Lower leg skin (tissue), 4 donors: ENCODE measurements around the gene RHOG. TPM values are rescaled to one million over a fixed set of nuclear protein-coding genes. Genes with fewer than 3 reads are reported as not detected.
"Not testable (repeated sequence)": the region's sequence is repeated elsewhere in the genome, so short reads cannot be mapped to it uniquely, and the experiment has no call there.

Experiments used
- DNase-seq, 2 donors: peaks; one replicate each; pipeline ENCODE4 v3.0.0-alpha.2; 2019; ENCODE audit warnings: low spot score in 2 of 2
- H3K4me3 ChIP-seq: fragments of 200-600 bp; sonication (generic); 2 replicates; pipeline ENCODE4 v1.5.1; 2017; ENCODE audit warnings: mild to moderate bottlenecking, low read depth; ENCODE audit not compliant: poor library complexity, severe bottlenecking
- CTCF ChIP-seq, 3 donors: fragments of 450-650 bp; IDR thresholded peaks; one replicate each; pipeline ENCODE4 v1.5.1; 2016; ENCODE audit warnings: antibody characterized with exemption in 3 of 3, mild to moderate bottlenecking in 3 of 3, moderate library complexity in 2 of 3
- POLR2A ChIP-seq, 2 donors: fragments of 450-650 bp; IDR thresholded peaks; one replicate each; pipeline ENCODE4 v1.6.1; 2016 to 2017; ENCODE audit warnings: antibody characterized with exemption in 2 of 2, mild to moderate bottlenecking in 1 of 2, moderate library complexity in 1 of 2
- WGBS, 2 donors: methylation state at CpG; one replicate each; pipeline ENCODE4 v1.1.5; 2018; 5-methylcytosine and 5-hydroxymethylcytosine counted together
- intact Hi-C: fragments of 100-400 bp; cut with DNase I; formaldehyde crosslinking; loops from one replicate; pipeline ENCODE4 v1.15.0; 2023; ENCODE audit warnings: low total_unique reads
- total RNA-seq, 4 donors: library from RNA; depleted of rRNA; stranded (reverse); fragments of >200 nt; gene quantifications; one replicate each; pipeline ENCODE4 v1.1.0, GENCODE V29; 2016

RHOG gene
- total RNA-seq, 4 donors from 2014 or later, result 57.0 to 75.9 (median 64.0) TPM

- TF ChIP-seq CTCF (IDR thresholded peaks at IDR 0.05) (no peak), POLR2A (IDR thresholded peaks at IDR 0.05) (no peak)
- intact Hi-C loops, result no loop called here
- DNase-seq, result no peak
- no peak overlapping the region for H3K4me3 ChIP-seq
- WGBS, 2 donors, result 35 to 44% methylated on average over 6 of the region's 6 CpGs
These were observed 44.8 kb downstream of the RHOG start for GRCh38 chr11:3796002-3796311.

- WGBS, 2 donors, result 76 to 79% methylated on average over 8 of the region's 8 CpGs
- TF ChIP-seq POLR2A (IDR thresholded peaks at IDR 0.05) (no peak), CTCF (IDR thresholded peaks at IDR 0.05) (no peak)
- no peak for DNase-seq
- no peak overlapping the region for H3K4me3 ChIP-seq
- intact Hi-C loops, result no loop called here
These were observed 45.4 kb downstream of the RHOG start for GRCh38 chr11:3795131-3796001.

- H3K4me3 ChIP-seq, intact Hi-C loops: not testable (repeated sequence)
- 94 to 96% methylated on average over 10 of the region's 10 CpGs for WGBS, 2 donors
- peak in 1 of 2 donors; percentile 66 for DNase-seq
These were observed 46.4 kb downstream of the RHOG start for GRCh38 chr11:3794387-3794786.

GRCh38 chr11:3786781-3787428, 53.9 kb downstream of the RHOG start:
- TF ChIP-seq POLR2A (IDR thresholded peaks at IDR 0.05) (no peak), CTCF (IDR thresholded peaks at IDR 0.05) (no peak)
- WGBS, 2 donors, result 65 to 70% methylated on average over 8 of the region's 8 CpGs
- H3K4me3 ChIP-seq, result no peak overlapping the region
- intact Hi-C loops, result no loop called here
- DNase-seq, result no peak

GRCh38 chr11:3783611-3784010, 57.1 kb downstream of the RHOG start:
- WGBS, 2 donors, result 85 to 89% methylated on average over 4 of the region's 4 CpGs
- DNase-seq, result no peak
- TF ChIP-seq POLR2A (IDR thresholded peaks at IDR 0.05) (no peak), CTCF (IDR thresholded peaks at IDR 0.05) (no peak)
- H3K4me3 ChIP-seq, result no peak overlapping the region
- intact Hi-C loops, result loop anchor here (2.0 kb wide), 1 partner anchor 23 kb away; no protein-coding TSS in a partner anchor

GRCh38 chr11:3782963-3783362, 57.8 kb downstream of the RHOG start:
- H3K4me3 ChIP-seq, result no peak overlapping the region
- no peak for TF ChIP-seq CTCF (IDR thresholded peaks at IDR 0.05)
- TF ChIP-seq POLR2A (IDR thresholded peaks at IDR 0.05), result no peak
- DNase-seq, result no peak
- intact Hi-C loops, result loop anchor here (2.0 kb wide), 1 partner anchor 22 kb away; no protein-coding TSS in a partner anchor
- WGBS, 2 donors, result 92 to 93% methylated on average over 5 of the region's 5 CpGs
